ENCODE results near the gene ZNF57.
"Not testable (repeated sequence)": the region's sequence is repeated elsewhere in the genome, so short reads cannot be mapped to it uniquely, and the experiment has no call there.

ZNF57 gene

GRCh38 chr19:2952953-2953481 is 52.3 kb downstream of the ZNF57 start:
- no peak for DNase-seq (ENCODE audit: low spot score)

GRCh38 chr19:2957160-2957559 is 56.4 kb downstream of the ZNF57 start:
- no peak for DNase-seq (ENCODE audit: low spot score)

GRCh38 chr19:2960120-2960519 is 59.4 kb downstream of the ZNF57 start:
- DNase-seq (ENCODE audit: low spot score): no peak

GRCh38 chr19:2962018-2962670 is 61.4 kb downstream of the ZNF57 start:
- DNase-seq (ENCODE audit: low spot score): peak; percentile 89

GRCh38 chr19:2963122-2963521 is 62.4 kb downstream of the ZNF57 start:
- no peak for DNase-seq (ENCODE audit: low spot score)

GRCh38 chr19:2963631-2964030 is 62.9 kb downstream of the ZNF57 start:
- not testable (repeated sequence) for DNase-seq (ENCODE audit: low spot score)

GRCh38 chr19:2964874-2965273 is 64.1 kb downstream of the ZNF57 start:
- DNase-seq (ENCODE audit: low spot score): no peak

- no peak for DNase-seq (ENCODE audit: low spot score)
Observed at GRCh38 chr19:2967972-2968371, 67.2 kb downstream of the ZNF57 start.
